ENCODE data around the gene NFKB1. TPM values are rescaled to one million over a fixed set of nuclear protein-coding genes. Genes with fewer than 3 reads are reported as not detected.

Gene NFKB1
- total and polyA plus RNA-seq, 2 donors (not counting 1 experiment from before 2014, with no cell fraction given): 32.0 to 88.1 TPM

DNA sequence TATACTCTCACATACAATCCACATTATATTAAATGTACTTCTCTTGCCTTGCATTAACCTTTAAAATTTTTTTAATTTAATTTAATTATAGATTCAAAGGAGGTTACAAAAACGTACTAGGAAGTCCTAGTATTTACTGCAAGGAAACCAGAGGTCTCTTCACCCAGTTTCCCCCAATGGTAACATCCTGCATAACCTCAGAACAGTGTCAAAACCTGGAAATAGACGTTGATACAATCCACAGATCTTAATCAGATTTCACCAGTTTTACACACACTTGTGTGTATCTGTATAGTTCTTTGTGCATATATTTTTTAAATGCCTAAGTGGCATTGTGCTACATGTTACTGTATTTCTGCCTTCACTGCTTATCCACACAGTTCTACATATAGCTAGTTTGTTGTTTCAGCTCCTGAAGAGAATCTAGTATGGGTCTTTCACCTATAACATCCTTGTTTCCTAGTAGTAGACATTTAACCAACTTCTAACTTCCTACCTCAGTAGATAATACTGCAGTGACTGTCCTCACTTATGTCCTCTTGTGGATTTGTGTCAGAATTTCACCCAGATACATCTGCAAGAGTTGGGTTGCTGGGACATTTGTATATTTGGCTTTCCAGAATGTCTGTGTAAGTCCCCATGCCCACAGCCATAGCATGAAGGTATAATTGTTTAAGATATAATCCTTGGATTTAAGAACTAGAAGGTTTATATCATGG is 103.2 kb downstream of the NFKB1 start:
- Mint-ChIP-seq H3K4me3 (no peak overlapping the region), H3K4me1 (peaks cover 1% of the 10 kb centered on the region), H3K27ac (no peak overlapping the region), H3K27me3 (no peaks in the 10 kb centered on the region), H3K9me3 (ENCODE audit: insufficient read depth) (no peaks in the 10 kb centered on the region)
- Histone ChIP-seq H3K4me1 (ENCODE audit: control insufficient read depth in 2 of 2, insufficient read depth in 2 of 2, low read length in 2 of 2) (no peaks in the 10 kb centered on the region), H3K36me3 (replicated peaks in 1 of 2; ENCODE audit: control extremely low read depth in 1 of 2, control insufficient read depth in 1 of 2, extremely low read depth in 1 of 2, insufficient read depth in 2 of 2, low read length in 1 of 2) (peaks cover 1 to 85% of the 10 kb centered on the region in 2 experiments), H3K27me3 (replicated peaks in 1 of 4; ENCODE audit: control extremely low read depth in 1 of 4, control insufficient read depth in 3 of 4, insufficient read depth in 4 of 4, low read length in 3 of 4) (no peaks in the 10 kb centered on the region), H3K79me2 (ENCODE audit: control insufficient read depth, insufficient read depth, low read length) (no peaks in the 10 kb centered on the region), H3K4me3 (ENCODE audit: control extremely low read depth in 1 of 5, extremely low read depth in 1 of 5, insufficient read depth in 1 of 5, low read depth in 2 of 5, low read length in 4 of 5) (no peak overlapping the region), H3K9me3 (ENCODE audit: control extremely low read depth in 1 of 3, control insufficient read depth in 2 of 3, insufficient read depth in 1 of 3, low read length in 2 of 3) (no peaks in the 10 kb centered on the region), H4K20me1 (ENCODE audit: control insufficient read depth, insufficient read depth, low read length, poor library complexity, severe bottlenecking) (no peaks in the 10 kb centered on the region), H2AFZ (ENCODE audit: insufficient read depth, low read depth, low read length, poor library complexity, severe bottlenecking) (no peak overlapping the region), H3K4me2 (replicated peaks; ENCODE audit: low read depth, low read length, poor library complexity, severe bottlenecking) (no peak overlapping the region), H3K27ac (ENCODE audit: low read length in 2 of 2) (no peak overlapping the region), H3K9ac (ENCODE audit: low read length) (no peak overlapping the region)
- CTCF ChIA-PET: interaction anchor here (0.6 kb wide), 1 partner anchor 67 kb away, joined by 4 read pairs; no protein-coding TSS in a partner anchor
- intact Hi-C loops (cut with micrococcal nuclease): no loop called here
- WGBS (ENCODE audit: insufficient coverage): no CpG with 5 or more reads among the region's 2 CpGs
- ATAC-seq (ENCODE audit: low read depth): no peak
- POLR2A ChIA-PET: no interaction called here
- no peak for DNase-seq
- TF ChIP-seq, protein P1, sequence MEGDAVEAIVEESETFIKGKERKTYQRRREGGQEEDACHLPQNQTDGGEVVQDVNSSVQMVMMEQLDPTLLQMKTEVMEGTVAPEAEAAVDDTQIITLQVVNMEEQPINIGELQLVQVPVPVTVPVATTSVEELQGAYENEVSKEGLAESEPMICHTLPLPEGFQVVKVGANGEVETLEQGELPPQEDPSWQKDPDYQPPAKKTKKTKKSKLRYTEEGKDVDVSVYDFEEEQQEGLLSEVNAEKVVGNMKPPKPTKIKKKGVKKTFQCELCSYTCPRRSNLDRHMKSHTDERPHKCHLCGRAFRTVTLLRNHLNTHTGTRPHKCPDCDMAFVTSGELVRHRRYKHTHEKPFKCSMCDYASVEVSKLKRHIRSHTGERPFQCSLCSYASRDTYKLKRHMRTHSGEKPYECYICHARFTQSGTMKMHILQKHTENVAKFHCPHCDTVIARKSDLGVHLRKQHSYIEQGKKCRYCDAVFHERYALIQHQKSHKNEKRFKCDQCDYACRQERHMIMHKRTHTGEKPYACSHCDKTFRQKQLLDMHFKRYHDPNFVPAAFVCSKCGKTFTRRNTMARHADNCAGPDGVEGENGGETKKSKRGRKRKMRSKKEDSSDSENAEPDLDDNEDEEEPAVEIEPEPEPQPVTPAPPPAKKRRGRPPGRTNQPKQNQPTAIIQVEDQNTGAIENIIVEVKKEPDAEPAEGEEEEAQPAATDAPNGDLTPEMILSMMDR (IDR thresholded peaks at IDR 0.05): no peak

DNA sequence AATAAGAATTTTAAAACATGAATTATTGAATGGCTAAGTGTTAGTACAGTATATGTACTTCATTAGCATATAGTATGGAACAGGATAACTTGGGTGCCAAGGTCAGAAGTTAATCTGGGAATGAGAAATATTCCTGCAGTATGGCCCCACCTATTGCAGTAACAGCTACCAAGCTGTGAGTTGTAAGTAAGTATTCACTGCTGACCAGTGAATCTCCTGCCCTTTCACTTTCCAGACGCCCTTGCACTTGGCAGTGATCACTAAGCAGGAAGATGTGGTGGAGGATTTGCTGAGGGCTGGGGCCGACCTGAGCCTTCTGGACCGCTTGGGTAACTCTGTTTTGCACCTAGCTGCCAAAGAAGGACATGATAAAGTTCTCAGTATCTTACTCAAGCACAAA is 105.1 kb downstream of the NFKB1 start:
- intact Hi-C loops (cut with micrococcal nuclease): no loop called here
- Histone ChIP-seq H3K79me2 (ENCODE audit: control insufficient read depth, insufficient read depth, low read length) (no peaks in the 10 kb centered on the region), H4K20me1 (ENCODE audit: control insufficient read depth, insufficient read depth, low read length, poor library complexity, severe bottlenecking) (no peaks in the 10 kb centered on the region), H3K9ac (ENCODE audit: low read length) (no peak overlapping the region), H3K4me2 (replicated peaks; ENCODE audit: low read depth, low read length, poor library complexity, severe bottlenecking) (no peak overlapping the region), H3K9me3 (ENCODE audit: control extremely low read depth in 1 of 3, control insufficient read depth in 2 of 3, insufficient read depth in 1 of 3, low read length in 2 of 3) (no peaks in the 10 kb centered on the region), H3K27ac (ENCODE audit: low read length in 2 of 2) (no peak overlapping the region), H3K27me3 (replicated peaks in 1 of 4; ENCODE audit: control extremely low read depth in 1 of 4, control insufficient read depth in 3 of 4, insufficient read depth in 4 of 4, low read length in 3 of 4) (no peaks in the 10 kb centered on the region), H3K4me1 (ENCODE audit: control insufficient read depth in 2 of 2, insufficient read depth in 2 of 2, low read length in 2 of 2) (no peaks in the 10 kb centered on the region), H3K36me3 (replicated peaks in 1 of 2; ENCODE audit: control extremely low read depth in 1 of 2, control insufficient read depth in 1 of 2, extremely low read depth in 1 of 2, insufficient read depth in 2 of 2, low read length in 1 of 2) (peaks cover 2 to 81% of the 10 kb centered on the region in 2 experiments), H2AFZ (ENCODE audit: insufficient read depth, low read depth, low read length, poor library complexity, severe bottlenecking) (no peak overlapping the region), H3K4me3 (ENCODE audit: control extremely low read depth in 1 of 5, extremely low read depth in 1 of 5, insufficient read depth in 1 of 5, low read depth in 2 of 5, low read length in 4 of 5) (no peak overlapping the region)
- no peak for ATAC-seq (ENCODE audit: low read depth)
- no peak overlapping the region for H3K27ac Mint-ChIP-seq
- H3K4me3 Mint-ChIP-seq: no peak overlapping the region
- peaks cover 2% of the 10 kb centered on the region for H3K4me1 Mint-ChIP-seq
- no CpG with 5 or more reads among the region's 3 CpGs for WGBS (ENCODE audit: insufficient coverage)
- ChIA-PET CTCF (no interaction called here), POLR2A (no interaction called here)
- no peak for TF ChIP-seq EZH2 (IDR thresholded peaks at IDR 0.05; ENCODE audit: borderline replicate concordance, insufficient read depth, low read depth, low read length, poor library complexity, severe bottlenecking)
- TF ChIP-seq, protein P1 (IDR thresholded peaks at IDR 0.05): no peak
- H3K27me3 Mint-ChIP-seq: no peaks in the 10 kb centered on the region
- H3K9me3 Mint-ChIP-seq (ENCODE audit: insufficient read depth): no peaks in the 10 kb centered on the region
- no peak for DNase-seq

Data from B cell (primary cell).